ENCODE measurements around the gene MAG.
"Not testable (repeated sequence)": the region's sequence is repeated elsewhere in the genome, so short reads cannot be mapped to it uniquely, and the experiment has no call there.

MAG gene

DNA sequence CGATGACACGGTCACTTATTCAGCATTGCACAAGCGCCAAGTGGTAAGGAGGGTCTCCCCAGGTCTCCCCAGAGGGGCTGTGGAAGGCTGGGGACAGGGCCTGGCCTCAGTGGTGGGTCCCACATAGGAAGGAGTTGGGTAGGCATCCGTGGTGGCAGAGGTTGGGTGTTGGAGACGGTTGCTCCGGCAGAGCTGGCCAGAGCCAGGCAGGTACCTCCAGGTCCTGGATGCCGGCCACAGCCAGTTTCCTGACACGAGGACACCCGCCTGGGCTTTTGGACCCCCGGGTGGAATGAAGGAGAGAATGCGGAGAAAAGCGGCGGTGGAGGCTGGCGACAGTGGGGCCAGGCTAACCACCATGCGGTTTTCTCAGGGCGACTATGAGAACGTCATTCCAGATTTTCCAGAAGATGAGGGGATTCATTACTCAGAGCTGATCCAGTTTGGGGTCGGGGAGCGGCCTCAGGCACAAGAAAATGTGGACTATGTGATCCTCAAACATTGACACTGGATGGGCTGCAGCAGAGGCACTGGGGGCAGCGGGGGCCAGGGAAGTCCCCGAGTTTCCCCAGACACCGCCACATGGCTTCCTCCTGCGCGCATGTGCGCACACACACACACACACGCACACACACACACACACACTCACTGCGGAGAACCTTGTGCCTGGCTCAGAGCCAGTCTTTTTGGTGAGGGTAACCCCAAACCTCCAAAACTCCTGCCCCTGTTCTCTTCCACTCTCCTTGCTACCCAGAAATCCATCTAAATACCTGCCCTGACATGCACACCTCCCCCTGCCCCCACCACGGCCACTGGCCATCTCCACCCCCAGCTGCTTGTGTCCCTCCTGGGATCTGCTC is 54.5 kb downstream of the MAG start:
- no peak for DNase-seq

DNA sequence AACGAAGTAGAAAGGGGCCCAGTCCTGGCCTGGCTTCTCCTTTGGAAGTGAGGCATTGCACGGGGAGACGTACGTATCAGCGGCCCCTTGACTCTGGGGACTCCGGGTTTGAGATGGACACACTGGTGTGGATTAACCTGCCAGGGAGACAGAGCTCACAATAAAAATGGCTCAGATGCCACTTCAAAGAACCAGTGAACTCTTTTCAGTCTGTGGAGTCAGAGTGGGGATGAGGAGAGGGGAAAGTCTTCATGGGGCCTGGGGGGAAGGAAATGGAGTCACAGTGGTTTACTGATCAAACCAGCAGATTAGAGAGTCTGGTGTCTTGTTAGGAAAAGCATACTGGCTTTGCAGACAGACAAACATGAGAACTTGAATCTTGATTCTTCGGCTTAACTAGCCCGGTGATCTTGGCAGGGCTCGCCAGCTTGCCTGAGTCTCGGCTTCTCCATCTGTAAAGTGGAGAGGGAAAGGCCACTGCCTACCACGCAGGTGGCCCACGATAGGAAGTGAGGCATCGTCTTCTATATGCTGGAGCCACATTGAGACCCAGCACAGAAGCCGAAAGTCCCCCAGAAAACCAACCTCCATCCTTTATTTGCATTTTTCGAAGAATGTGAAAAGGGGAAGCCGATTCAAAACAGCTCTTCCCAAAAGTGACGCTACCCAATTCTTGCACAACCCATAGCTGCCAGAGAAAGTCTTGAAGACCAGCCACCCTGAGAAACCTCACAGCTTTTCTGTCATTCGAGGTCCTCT is 55.4 kb downstream of the MAG start, which contains the start of gene FFAR1:
Gene FFAR1, plus strand, starts transcription at position 732 of the 759 bp plus-strand sequence. CDS start 3,650 bp downstream, outside the sequence.
- no peak for DNase-seq

DNA sequence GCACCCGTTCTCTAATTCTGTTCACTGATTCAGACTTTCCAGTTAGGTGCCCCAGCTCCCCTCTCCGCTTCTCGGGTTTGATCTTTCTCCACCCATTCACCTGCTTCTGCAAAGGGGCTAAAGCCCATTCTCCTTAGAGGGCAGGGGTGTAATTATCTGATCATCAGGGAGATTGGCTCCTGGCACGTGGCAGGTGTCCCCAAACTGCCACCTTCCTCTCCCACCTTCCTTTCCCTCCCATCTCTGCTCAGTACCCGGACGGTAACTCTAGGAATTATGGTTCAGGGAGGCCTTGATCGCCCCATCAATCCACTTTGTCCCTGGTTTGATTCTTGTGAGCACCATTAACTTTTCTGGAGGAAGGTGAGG is 56.0 kb downstream of the MAG start:
- no peak for DNase-seq

DNA sequence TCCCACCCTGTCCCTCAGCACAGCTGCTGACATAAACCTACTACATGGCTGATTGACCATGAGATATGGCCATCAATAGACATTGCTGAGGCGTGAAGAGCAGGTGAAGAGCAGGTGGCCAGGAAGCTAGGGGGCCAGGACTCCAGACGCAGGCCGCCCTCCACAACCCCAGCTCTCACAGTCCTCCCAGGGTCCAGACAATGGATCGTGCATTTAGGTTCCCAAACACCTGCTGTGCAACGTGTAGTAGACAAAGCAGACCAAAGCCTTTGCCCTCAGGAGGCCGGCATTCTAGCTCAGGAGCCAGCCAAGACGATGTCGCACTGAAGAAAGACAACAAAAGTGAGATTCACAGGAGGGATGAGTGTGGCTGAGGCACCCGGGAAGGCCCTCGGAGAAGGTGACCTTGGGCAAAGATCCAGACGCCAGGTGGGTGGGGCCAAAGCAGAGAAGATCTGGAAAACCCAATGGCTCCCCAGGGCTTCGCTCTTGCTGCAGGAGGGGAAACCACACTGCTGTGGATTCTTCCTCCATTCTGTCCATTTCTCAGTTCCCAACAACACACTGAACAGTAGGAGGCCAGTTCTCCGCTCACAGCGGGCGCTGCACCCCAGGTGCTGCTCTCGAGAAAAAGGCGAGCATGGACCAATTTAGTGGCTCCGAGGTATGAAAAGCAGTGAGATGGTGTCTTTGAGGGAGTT is 57.1 kb downstream of the MAG start:
- DNase-seq: no peak

DNA sequence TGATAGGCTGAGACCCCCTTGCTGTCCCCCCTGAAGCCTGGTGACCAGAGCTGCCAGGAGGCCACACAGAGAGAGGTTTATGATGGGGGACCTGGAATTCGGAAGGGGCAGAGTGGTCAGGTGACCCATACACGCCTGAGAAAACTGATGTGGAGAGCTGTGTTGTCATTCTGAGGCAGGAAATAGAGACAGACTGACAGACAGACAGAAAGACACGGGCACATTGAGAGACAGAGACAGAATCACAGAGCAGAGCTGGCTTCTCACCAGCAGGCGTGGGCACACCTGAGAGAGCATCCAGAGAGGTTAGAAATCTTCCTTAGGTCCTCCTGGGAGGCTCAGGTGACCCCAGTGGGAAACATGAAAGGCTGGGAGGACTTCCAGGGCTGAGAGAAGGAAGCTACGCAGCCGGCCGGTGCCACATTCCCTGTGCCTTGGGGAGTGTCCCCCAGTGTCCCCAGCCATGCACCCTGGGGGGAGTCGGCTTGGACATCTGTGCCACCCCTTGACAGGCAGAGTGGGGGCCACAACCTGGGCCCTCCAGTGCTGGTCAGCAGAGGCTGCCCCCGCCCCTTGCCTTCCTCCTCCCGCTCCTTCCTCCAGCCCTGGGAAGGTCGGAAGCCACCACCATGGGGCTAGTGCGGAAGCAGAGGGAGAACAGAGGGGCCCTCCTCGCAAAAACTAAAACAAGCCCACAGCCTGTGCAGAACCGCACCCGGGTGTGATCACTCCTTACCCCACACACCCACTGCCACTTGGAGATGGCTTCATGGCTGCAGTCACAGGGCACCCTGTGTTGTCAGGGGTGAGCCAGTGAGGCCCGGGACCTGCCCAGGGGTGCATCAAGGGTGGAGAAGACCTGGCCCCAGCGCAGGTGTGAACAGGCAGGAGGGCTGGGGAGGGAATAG is 57.9 kb downstream of the MAG start:
- no peak for DNase-seq

DNA sequence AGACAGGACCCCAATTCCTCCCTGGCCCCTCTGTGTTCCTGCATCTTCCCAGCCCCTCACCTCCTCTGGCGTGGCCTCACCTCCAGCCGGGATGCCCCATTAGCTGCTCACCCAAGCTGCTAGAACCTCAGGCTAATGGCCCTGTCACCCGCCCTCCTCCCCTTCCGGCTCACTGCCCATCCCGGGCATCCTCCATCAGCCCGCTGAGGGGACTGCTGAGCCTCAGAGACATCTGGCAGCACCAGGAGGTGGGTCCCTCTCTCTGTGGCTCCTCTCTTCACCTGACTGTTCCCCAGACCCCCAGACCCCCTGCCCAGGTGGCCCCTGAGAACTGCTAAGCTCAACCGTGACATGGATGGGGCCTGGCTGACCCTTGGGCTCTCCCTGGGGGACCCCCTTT is 58.6 kb downstream of the MAG start:
- DNase-seq: no peak

DNA sequence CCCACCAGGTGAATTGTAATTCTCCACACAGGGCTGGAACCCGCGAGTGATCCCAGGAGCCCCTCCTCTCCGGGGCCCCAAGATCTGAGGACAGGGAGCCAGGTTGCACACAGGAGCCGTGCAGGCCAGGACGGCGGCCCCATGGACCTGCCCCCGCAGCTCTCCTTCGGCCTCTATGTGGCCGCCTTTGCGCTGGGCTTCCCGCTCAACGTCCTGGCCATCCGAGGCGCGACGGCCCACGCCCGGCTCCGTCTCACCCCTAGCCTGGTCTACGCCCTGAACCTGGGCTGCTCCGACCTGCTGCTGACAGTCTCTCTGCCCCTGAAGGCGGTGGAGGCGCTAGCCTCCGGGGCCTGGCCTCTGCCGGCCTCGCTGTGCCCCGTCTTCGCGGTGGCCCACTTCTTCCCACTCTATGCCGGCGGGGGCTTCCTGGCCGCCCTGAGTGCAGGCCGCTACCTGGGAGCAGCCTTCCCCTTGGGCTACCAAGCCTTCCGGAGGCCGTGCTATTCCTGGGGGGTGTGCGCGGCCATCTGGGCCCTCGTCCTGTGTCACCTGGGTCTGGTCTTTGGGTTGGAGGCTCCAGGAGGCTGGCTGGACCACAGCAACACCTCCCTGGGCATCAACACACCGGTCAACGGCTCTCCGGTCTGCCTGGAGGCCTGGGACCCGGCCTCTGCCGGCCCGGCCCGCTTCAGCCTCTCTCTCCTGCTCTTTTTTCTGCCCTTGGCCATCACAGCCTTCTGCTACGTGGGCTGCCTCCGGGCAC is 59.6 kb downstream of the MAG start:
- no peak for DNase-seq

DNA sequence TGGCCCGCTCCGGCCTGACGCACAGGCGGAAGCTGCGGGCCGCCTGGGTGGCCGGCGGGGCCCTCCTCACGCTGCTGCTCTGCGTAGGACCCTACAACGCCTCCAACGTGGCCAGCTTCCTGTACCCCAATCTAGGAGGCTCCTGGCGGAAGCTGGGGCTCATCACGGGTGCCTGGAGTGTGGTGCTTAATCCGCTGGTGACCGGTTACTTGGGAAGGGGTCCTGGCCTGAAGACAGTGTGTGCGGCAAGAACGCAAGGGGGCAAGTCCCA is 60.2 kb downstream of the MAG start:
- DNase-seq: no peak

DNA sequence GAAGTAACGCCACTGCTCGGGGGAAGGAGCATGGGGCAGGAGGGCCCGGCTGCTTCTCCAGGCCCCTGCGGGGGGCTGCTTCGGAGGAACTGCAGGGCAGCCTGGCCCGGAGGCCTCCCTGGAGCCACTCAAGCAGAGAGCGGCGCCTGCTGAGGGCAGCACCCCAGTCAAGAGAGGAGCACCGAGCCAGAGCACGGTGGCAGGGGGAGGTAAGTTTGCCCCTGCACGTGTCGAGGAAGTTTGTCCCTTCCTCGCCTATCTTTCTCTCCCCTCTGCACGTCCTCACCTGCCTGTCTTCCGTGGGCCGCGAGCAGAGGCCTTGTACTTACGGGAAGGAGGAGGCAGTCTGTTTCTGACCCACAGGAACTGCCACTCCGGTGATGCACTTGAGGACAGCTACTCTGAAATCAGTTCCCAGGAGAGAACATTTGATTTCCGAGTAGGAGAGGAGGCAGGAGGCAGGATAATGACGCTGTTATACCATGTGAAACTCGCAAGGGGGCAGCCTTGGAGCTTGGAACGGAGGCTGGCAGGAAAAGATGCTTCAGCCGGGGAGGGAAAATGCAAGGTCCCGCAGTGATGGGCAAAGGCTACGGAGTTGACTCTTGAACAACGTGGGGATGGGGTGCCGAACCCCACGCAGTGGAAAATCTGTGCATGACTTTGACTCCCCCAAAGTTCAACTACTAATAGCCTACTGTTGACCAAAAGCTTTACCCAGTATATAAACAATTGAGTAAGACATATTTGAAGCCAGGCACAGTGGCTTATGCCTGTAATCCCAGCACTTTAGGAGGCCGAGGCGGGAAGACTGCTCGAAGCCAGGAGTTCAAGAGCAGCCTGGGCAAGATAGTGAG is 60.7 kb downstream of the MAG start:
- DNase-seq: peak; percentile 17

DNA sequence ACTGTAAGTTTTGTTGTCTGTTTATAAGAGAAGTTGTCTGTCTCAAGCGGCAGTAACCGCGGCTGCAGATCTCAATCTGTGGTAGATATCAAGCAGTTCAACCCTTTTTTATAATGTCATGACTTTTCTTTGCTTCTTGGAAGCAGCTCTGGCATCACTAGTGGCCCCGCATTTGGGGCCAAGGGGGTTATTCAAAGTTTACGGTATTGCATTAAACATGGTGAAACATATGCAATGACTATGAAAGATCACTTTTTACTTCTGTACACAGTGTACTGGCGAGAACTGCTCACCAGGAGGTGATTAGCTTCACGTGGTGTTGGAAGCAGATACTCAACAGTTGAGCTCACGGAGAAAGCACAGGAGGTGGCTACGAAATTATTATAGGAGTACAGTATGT is 61.7 kb downstream of the MAG start:
- no peak for DNase-seq

DNA sequence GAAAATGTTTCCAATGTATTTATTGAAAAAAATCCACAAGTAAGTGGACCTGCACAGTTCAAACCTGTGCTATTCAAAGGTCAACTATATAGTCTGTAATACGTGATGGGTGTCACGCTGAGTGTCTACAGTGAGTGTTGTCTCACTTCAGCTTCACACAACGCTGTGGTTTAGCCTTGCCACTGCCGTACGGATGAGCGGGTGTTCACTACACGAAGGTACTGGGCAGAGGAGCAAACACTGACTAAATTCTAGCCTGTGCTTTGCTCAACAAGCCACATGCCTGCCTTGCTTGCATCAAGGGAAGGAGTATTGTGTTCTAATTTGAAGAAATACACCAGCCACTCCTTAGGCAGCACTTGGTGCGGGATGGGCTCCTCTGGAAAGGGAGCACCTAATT is 62.9 kb downstream of the MAG start:
- no peak for DNase-seq

DNA sequence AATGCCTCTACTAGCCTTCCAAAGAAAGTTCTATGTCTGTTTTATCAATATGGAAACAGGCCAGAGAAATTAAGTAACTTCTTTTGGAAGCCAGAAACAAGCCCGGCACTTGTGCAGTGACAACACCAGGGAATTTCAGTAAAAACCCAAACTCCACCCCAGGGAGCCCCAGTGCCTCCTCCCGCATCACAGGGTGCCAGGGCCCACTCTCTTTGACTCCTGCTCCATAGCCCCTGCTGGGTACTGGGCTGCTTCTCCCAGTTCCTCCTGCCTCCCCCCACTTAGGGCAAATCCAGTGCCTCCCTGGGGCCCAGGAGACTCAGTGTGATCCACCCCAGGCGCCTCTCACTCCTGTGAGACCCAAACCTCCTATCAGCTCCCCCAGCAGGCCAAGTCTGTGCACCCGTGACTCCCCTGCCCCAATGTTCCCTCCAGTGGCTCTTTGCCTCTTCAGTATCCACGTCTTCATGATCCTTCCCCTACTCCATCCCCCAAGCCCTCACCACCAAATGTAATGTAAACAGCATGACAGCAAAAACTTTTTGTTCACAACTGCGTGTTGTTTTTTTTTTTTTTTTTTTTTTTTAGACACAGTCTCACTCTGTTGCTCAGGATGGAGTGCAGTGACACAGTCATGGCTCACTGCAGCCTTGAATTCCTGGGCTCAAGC is 64.0 kb downstream of the MAG start:
- no peak for DNase-seq

DNA sequence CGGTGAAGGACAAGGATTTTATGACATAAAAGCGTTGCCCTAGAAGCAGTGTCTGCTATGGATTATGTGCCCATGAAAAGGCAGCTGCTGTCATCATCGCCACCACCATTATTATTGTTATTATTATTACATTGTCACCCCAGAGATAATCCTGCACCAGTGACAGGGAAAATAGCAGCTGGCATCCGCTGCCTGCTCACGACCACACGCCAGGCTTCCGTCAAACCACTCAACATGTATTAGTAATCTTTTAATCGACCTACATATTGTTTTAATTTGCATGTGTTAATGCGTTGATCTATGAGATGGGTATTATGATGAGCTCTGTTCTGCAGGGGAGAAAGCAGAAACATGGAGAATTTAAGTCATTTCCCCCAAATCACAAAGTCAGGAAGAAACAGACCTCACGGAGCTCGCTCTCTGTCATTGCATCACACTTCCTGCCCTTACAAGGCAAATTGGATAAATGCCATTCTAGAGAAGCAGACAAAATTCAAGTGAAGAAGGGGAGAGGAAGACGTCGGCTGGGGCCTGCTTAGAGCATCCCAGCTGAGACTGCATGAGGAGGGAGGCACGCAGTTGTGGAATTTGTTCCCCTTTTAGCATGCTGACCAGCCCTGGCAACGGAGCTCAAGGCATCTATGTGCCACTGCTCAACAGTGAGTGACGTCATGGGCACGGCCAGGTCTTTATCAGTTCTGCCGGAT is 66.1 kb downstream of the MAG start, which contains the start of gene FFAR3:
Gene FFAR3, plus strand, starts transcription at position 594 of the 707 bp plus-strand sequence. CDS start 431 bp downstream, outside the sequence.
- DNase-seq: no peak

DNA sequence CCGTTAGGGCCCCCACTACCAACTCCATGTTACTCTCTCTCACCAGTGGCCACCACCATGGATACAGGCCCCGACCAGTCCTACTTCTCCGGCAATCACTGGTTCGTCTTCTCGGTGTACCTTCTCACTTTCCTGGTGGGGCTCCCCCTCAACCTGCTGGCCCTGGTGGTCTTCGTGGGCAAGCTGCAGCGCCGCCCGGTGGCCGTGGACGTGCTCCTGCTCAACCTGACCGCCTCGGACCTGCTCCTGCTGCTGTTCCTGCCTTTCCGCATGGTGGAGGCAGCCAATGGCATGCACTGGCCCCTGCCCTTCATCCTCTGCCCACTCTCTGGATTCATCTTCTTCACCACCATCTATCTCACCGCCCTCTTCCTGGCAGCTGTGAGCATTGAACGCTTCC is 66.9 kb downstream of the MAG start:
- DNase-seq: not testable (repeated sequence)

DNA sequence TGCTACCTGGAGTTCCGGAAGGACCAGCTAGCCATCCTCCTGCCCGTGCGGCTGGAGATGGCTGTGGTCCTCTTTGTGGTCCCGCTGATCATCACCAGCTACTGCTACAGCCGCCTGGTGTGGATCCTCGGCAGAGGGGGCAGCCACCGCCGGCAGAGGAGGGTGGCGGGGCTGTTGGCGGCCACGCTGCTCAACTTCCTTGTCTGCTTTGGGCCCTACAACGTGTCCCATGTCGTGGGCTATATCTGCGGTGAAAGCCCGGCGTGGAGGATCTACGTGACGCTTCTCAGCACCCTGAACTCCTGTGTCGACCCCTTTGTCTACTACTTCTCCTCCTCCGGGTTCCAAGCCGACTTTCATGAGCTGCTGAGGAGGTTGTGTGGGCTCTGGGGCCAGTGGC is 67.4 kb downstream of the MAG start:
- not testable (repeated sequence) for DNase-seq

DNA sequence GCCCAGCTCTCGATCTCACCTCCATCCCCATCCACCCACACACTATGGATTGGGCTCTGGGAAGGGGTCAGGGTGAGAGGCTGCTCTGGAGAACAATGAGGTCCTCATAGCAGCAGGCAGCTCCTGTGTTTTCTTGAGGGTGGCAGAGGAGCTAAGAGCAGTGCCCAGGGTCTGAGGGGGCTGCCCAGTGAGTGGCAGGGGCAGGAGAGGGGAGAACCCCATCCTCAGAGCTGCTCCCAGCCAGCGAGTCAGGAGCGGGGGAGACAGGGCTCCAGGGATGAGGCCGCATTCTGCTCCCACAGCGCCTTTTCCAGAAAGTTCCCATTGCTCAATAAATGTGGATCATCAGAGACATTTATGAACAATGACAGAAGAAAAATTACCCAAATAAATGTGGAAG is 68.1 kb downstream of the MAG start:
- not testable (repeated sequence) for DNase-seq

DNA sequence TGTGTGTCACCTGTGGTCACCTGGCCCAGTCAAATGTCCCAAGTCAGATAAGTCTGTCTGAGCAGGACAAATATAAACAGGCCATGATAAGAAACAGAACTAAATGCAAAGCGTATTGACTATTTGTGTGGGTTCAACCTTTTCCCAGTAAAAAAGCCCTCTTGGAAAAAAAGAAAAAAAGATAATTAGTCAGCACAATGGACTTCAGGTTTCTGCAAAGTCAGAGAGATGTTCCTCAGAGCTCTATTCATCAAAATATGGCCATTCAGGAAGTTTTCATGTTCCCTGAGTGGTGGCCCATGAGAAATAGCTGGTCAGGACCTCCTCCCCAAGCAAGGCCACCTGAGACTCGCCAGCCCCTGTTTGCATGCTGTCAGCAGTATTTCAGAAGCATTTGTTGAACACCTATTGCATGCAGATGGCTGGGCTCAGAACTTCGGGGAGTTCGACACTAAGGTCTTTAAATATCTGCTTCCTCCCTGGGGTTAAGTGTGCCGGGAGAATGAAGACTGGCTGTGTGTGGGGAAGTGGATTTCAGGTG is 69.0 kb downstream of the MAG start:
- DNase-seq: no peak

DNA sequence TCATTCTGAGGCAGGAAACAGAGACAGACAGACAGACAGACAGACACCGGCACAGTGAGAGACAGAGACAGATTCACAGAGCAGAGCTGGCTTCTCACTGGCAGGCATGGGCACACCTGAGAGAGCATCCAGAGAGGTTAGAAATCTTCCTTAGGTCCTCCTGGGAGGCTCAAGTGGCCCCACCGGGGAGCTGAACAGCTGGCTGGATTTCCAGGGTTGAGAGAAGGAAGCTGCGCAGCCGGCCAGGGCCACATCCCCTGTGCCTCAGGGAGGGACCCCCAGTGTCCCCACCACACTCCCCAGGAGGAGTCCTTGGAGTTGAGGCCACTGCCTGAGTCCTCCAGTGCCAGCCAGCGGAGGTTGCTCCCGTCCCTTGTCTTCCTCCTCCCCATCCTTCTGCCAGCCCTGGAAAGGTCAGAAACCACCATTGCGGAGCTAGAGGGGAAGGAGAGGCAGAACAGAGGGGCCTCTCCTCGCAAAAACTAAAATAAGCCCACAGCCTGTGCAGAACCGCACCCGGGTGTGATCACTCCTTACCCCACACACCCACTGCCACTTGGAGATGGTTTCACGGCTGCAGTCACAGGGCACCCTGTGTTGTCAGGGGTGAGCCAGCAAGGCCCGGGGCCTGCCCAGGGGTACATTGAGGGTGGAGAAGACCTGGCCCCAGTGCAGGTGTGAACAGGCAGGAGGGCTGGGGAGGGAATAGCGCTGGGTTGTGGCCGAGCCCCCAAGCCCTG is 70.5 kb downstream of the MAG start:
- DNase-seq: no peak

All from NCI-H187 treated with DMSO at 0.1 percent for 48 hours (cell line).